Left renal cortex interstitium (tissue), 4 donors: ENCODE data around the gene KLHL8. TPM values are rescaled to one million over a fixed set of nuclear protein-coding genes. Genes with fewer than 3 reads are reported as not detected.
"Not testable (repeated sequence)": the region's sequence is repeated elsewhere in the genome, so short reads cannot be mapped to it uniquely, and the experiment has no call there.

ENCODE experiments used
- DNase-seq, 4 donors: peaks; one replicate each; pipeline ENCODE4 v3.0.0-alpha.2; 2013; ENCODE audit warnings: low read depth in 4 of 4, low spot score in 2 of 4, missing footprints in 1 of 4
- polyA plus RNA-seq, 4 donors: library from polyadenylated mRNA; unstranded; fragments of 120-200 nt; gene quantifications; one replicate each; pipeline ENCODE4 v1.2.1, GENCODE V29; 2013; ENCODE audit not compliant: insufficient read length in 4 of 4

The KLHL8 gene
- polyA plus RNA-seq, 4 donors: 16.5 to 20.6 (median 17.8) TPM

DNA sequence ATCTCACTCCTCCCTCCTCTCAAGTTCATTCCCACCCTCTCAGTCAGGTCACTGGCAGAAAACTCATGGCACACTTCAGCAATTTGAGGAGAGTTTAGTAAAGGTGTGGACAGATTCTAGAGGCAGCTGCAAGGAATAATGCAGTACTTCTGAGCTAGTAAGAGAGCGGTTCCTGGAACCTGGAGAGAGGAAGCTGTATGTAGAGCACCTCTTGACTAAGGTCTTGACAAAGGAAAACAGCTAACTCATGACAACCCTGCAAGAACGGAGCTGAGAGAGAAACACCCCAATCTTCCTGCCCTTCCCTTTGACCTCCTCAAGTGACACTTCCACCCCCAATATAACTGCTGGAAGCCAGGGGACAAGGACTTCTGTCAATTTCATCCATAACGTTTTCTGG is 9.6 kb upstream of the KLHL8 start:
- DNase-seq: no peak

DNA sequence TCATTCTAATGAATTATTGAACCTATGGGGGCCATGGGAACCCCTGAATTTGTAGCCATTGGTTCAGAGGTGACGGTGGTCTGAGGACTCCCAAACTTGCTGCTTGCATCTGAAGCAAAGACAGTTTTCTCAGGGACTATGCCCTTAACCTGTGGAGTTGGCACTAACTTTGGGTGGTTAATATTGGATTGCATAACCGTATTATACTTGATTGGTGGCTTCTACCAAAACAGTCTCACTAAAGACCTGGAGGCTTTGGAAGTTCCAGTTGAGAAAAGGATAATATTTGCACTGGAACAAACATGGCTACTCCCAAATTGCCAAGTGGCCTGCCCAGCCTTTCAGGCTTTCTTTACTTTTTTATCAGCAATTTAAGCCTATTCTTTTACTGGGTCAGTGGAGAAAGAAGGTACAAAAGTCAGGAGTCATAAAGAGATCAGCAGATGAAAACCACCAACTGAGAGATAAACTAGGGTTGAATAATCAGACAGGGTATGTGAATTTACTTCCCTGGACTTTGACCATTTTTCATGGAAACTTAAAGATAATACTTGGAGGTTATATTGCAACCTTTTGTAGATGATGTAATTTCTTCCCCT is 7.9 kb upstream of the KLHL8 start:
- DNase-seq: no peak

DNA sequence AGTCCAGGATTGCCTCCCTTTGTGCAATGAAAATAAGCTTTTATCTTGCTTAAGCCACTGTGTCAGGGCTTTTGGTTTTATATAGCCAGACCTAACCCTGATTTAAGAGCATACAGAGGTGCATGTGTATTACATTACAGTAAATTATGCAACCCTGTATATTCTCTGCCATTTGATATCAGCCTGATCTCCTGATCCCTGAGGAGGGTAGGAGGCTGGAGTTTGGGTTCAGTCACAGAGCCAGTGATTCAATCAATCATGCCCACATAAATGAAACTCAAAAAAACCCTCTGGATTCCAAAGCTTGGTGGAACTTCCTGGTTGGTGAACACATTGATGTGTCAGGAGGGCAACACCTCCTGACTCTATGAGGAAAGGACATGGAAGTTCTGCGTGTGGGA is 7.3 kb upstream of the KLHL8 start:
- DNase-seq: no peak

DNA sequence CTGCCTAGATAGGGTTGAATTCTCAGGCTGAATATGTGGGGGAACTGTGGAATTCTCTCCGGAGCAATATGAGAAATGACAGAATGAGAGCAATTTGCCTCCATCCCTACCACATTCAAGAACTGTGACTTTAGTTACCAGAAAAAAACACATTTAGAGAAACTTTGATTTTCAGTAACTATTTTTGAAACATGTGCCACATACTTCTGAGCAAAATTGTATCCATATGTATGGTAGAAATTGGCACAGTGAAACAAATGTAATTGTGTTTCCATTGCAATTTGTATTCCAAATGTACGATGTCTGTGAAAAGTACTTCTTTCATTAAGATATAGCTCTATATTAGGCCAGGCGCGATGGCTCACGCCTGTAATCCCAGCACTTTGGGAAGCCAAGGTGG is 5.5 kb upstream of the KLHL8 start:
- no peak for DNase-seq

DNA sequence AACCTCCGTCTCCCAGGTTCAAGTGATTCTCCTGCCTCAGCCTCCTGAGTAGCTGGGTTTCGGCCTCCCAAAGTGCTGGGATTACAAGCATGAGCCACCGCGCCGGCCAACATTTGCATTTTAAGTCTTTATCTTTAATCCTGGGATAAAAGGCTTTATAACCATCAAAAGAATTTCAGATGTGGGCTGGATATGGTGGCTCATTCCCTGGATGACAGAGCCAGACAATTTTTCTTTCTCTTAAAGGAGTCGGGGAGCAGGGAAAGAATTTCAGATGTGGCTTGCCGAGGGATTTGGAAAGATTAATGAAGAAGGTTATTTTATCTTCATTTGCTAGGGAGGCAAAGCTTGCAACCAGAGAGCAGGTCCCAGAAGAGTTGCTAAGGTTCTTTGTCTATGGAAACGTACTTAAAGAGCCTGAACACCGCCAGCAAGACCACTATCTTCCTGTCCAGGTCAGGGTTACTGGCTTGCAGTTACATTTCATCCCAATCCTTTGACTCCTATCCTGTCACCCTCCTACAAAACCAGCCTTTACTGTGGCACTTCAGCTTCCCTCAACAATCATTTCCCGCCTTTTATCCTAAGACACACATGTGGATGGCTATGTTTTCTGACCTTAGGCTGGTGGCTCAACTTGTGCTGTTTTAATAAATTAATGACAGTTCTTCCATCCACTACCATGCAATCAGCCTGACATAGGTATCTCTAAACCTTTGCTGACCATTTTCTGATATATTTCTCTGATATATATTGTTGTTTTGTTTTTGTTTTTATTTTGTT is 3.9 kb upstream of the KLHL8 start:
- DNase-seq: no peak

DNA sequence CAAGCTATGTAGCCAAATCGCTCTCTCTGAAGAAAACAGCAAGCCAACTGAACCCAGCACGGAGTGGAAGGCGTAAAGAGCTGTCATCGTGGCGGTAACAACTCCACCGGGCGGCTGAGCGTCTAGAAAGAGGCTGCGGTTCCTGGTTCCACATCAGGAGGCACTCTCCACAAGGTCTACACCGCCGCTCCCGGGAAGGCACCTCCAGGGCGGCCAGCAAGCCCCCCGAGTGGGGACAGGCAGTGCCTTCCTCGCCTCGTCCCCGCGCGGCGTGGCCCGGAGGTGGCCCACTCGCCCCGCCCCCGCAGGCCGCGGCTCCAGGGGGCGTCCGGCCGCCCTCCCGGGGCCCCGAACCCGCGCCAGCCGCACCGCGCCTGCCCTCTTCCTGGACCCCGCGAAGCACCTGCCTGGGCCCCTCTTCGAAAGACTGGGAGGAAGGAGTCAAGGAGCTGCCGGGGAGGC is 755 bp downstream of the KLHL8 start:
- no peak for DNase-seq

DNA sequence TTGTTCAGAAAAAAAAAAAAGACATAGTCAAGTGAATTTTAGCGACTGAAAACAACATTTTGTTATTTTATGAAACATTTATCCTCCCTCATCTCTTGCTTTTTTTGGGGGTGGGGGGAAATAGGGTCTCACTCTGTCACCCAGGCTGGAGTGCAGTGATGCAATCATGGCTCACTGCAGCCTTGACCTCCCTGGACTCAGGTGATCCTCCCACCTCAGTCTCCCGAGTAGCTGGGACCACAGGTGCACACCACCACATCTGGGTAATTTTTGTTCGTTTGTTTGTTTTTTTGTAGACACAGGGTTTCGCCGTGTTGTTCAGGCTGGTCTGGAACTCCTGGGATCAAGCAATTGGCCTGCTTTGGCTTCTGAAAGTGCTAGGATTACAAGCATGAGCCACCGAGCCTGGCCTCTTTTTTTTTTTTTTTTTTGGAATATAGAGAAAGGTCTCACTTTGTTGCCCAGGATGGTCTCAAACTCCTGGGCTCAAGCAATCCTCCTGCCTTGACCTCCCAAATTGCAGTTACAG is 3.1 kb downstream of the KLHL8 start:
- not testable (repeated sequence) for DNase-seq

DNA sequence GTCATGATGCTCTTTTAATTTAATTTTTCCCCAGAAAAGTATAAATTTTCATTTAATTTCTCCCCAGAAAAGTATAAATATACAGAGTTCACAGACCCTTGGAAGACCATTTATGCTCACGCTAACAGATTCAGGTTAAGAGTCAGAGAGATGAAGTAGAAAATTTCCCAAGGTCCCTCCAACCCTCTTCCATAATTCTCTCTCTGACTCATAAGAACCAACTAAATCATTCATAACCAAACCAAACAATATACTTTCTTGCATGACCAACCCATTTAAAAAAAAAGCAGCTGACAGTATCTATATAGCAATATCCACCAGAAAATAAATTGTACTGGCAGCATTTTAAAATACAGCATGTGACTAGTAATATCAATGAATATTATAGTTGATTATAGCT is 3.9 kb downstream of the KLHL8 start:
- no peak for DNase-seq

DNA sequence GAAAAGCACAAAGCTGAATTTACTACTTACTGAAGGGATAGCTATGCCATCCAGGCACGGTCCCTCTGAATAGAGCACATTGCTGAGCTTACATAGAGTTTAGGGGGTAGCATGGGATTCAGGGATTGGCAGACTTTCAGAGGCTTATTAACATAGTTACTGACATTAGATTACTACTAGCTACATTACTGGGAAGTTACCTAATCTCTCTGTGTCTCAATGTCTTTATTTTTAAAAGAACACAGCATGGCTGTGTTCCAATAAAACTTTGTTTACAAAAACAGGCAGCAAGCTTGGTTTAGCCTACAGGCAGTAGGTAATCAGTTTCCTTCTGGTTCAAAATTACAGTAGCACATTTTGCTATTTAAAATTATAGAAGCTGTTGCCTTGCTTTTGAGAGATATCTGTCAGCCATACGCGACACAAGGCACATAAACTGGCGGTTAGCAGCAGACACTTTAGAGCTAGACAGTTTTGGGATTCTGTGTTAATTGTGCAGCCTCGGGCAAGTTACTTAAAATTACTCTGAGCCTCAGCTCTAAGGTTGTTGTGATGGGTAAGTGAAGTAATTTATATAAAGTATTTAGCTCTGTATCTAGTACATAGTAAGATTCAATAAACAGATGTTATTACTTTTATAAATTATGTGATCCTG is 6.9 kb downstream of the KLHL8 start:
- no peak for DNase-seq

DNA sequence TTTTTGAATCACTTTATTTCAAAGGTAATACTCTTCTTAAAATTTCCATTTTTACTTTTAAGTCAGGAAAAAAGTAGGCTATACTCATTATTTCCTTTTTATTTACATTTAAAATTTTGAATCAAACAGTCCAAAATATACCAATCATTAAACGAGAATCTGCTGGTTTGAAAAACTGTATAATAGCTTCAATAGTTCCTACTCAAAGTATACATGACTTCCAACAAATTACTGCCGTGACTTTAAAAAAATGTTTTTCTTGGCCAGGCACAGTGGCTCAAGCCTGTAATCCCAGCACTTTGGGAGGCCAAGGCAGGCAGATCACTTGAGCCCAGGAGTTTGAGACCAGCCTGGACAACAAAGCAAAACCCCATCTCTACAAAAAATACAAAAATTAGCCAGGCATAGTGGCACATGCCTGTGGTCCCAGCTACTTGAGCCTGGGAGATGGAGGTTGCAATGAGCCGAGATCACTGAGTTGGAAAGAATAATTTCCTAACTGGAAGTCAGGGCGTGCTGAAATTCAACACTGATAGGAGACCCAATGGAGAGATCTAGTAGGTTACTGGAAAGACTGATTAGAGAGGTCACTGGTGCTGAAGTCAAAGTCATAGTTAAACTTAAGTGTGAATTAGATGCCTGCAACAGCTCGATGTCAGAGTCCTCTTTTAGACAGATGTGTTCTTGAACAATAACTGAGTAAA is 9.0 kb downstream of the KLHL8 start:
- no peak for DNase-seq

DNA sequence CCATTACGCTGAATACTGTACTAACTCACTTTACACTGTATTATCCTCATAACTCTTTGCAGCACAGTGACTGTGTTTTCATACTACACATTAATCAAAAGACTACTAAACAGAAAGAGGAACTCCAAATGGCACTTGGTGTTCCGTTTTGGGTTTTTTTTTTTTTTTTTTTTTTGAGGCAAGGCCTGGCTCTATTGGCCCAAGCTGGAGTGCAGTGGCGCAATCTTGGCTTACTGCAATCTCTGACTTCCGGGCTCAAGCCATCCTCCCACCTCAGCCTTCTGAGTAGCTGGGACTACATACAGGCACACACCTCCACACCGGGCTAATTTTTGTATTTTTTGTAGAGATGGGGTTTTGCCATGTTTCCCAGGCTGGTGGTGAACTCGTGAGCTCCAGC is 10.7 kb downstream of the KLHL8 start:
- DNase-seq: no peak

DNA sequence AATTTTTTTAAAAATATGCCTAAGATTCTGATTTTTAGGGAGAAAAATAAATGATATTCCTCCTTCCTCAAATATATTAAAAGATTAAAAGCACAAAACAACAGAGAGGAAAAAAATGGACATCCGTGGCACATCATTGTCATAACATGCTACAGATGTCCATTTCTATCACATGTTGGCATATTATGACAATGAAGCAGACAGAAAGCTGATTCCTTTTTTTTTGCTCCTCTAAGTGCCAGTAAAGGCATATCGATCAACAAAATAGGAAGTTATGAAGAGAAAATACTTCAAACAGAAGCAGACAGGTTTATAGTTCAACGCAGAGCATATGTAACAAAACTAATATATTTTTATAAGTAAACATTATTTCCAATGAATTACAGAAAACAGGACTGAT is 11.2 kb downstream of the KLHL8 start:
- no peak for DNase-seq

DNA sequence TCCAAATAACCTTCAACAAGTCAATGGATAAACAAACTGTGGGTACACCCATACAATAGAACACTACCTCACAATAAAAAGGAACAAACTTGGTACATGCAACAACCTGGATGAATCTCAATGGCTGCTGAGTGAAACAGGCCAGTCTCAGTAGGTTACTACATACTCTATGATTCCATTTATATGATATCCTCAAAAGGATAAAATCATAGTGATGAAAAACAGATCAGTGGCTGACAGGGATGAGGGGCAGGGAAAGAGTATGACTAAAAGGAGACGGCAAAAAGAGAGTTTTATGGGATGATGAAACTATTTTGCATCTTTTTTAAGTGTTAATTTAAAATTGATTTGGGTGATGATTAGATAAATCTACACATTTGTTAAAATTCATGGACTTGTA is 15.9 kb downstream of the KLHL8 start:
- DNase-seq: no peak

DNA sequence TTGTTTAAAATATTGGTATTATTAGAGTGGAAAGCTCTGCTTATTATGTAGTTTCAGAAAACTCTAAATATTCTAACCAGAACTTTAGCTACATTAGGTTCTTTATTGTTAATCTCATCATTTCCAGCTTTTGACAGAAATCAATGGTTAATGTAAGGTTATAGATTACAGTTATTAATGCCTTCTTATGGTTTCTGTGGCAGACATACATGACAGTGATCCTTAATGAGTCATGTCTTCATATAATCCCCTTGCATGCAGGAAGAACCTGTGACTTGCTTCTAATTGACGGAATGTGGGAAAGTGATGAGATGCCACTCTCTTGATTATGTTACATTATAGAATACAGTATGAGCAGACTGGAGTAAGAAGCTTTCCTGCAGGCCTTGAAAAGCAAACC is 23.5 kb downstream of the KLHL8 start:
- DNase-seq: no peak

DNA sequence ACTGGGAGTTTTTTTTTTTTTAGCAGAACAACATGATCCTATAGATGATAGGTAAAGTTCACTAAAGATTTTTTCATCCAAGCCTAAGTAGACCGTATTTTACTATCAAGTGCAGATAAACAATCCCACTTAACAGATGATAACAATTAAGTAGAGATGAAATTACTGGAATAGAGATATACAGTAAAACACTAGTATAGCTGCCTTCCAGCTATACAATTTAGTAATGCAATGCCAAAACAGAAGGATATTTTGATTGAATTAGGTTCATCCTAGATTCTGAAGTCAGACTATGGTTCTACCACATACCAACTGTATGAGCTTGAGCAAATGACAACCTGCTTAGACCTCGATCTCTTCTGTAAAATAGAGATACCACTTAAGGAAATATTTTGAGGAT is 24.3 kb downstream of the KLHL8 start:
- no peak for DNase-seq

DNA sequence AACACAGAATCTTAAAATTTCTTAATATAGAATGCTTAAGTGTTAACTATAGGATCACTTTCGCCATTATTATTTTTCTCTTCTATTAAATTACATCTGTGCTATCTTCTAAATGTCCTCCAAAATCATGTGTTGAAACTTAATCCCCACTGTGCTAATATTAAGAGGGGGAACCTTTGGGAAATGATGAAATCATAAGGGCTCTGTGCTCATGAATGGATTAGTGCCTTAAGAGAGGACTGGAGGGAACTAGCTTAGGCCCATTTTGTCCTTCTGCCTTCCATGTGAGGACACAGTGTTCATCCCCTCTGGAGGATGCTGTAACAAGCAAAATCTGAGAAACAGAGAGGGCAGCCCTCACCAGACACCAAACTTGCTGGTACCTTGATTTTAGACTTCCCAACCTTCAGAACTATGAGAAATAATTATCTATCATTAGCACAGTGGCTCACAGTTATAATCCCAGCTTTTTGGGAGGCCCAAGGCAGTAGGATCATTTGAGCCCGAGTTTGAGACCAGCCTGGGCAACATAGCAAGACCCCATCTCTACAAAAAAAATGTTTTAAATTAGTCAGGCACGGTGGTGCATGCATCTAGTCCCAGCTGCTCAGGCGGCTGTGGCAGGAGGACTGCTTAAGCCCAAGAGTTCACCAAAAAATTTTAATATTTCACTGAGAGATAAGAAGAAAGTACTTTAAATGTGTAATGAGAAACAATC is 26.3 kb downstream of the KLHL8 start:
- no peak for DNase-seq

DNA sequence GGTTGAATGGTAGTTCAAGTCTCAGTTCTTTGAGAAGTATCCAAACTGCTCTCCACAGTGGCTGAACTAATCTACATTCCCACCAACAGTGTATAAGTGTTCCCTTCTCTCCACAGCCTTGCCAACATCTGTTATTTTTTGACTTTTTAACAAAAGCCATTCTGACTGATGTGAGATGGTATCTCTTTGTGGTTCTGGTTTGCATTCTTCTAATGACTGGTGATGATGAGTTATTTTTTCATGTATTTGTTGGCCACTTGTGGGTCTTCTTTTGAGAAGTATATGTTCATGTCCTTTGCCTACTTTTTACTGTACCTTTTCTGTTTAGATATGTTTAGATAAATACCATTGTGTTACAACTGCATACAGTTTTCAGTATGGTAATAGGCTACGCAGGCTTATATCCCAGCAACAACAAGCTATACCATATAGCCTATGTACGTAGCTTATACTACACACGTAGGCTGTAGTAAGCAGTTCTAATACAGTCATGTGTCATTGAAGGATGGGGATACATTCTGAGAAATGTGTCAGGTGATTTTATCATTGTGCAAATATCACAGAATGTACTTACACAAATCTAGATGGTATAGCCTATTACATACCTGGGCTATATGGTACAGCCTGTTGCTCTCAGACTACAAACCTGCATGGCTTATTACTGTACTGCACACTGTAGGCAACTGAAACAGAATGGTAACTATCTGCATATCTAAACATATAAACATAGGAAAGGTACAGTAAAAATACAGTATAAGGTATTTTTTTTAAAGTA is 28.1 kb downstream of the KLHL8 start:
- DNase-seq: no peak

DNA sequence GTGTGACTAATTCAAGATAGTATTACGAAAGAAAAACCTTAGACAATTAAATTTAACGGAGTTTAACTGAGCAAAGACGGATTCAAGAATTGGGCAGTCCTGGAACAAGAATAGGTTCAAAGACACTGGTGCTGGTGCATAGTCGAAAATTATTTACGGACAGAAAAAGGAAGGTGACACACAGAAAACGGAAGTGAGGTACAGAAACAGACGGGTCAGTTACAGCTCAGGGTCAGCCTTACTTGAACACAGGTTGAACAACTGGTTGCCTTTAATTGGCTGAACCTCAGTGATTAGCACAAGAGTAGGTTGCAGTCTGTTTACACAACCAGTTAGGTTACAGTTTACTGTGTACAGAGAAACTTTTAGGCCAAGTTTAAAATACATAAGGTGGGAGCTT is 31.5 kb downstream of the KLHL8 start:
- DNase-seq: no peak

DNA sequence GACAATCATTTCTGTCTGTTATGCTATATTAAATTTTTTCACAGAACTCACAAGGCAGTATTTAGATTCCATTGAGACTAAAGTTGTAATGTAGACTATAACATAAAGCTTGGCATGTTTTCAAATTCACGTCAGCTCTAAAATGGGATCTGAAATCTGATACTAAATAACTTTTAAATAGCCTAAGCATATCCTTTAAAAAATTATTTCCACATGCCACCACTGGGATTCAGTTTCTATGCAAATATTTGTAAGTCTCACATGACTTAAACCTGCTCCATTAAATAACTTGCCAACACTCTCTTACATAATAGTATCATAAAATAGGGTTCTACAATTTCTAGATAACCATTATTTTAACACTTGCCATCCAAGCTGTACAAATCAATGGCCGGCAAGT is 32.4 kb downstream of the KLHL8 start:
- DNase-seq: no peak
